GM12874 (cell line): Measurements from ENCODE around the gene GBF1.

ENCODE experiments used
- CTCF ChIP-seq: IDR thresholded peaks from 2 replicates; pipeline ENCODE4 v1.5.1; 2011; ENCODE audit warnings: low read depth, mild to moderate bottlenecking, control low read depth, low read length, moderate library complexity; ENCODE audit not compliant: insufficient read depth

The GBF1 gene

GRCh38 chr10:102407425-102408130, 162.2 kb downstream of the GBF1 start:
- no peak for TF ChIP-seq CTCF

- TF ChIP-seq CTCF: no peak
Measured at GRCh38 chr10:102408131-102408727, 162.9 kb downstream of the GBF1 start.

GRCh38 chr10:102408728-102409603, 163.6 kb downstream of the GBF1 start:
- no peak for TF ChIP-seq CTCF

GRCh38 chr10:102409604-102410428, 164.5 kb downstream of the GBF1 start:
- no peak for TF ChIP-seq CTCF

- TF ChIP-seq CTCF: no peak
Measured at GRCh38 chr10:102410429-102411073, 165.2 kb downstream of the GBF1 start.

- TF ChIP-seq CTCF: no peak
Measured at GRCh38 chr10:102411341-102412255, 166.3 kb downstream of the GBF1 start.
